Progenitor cell of endocrine pancreas (in vitro differentiated cells): ENCODE data around the gene ZDHHC9. TPM values are rescaled to one million over a fixed set of nuclear protein-coding genes. Genes with fewer than 3 reads are reported as not detected.
"Not testable (repeated sequence)": the region's sequence is repeated elsewhere in the genome, so short reads cannot be mapped to it uniquely, and the experiment has no call there.

Source experiments
- DNase-seq: peaks from one replicate; pipeline ENCODE4 v3.0.0; 2021; ENCODE audit warnings: low spot score; ENCODE audit not compliant: unreplicated experiment
- H3K27ac Mint-ChIP-seq: 2 replicates; pipeline ENCODE4 v1.8.0; 2021; ENCODE audit warnings: mild to moderate bottlenecking, moderate library complexity, mixed read lengths
- H3K27me3 Mint-ChIP-seq: 2 replicates; pipeline ENCODE4 v1.8.0; 2021; ENCODE audit warnings: mixed read lengths
- H3K36me3 Mint-ChIP-seq: 2 replicates; pipeline ENCODE4 v1.8.0; 2022; ENCODE audit warnings: mixed read lengths; ENCODE audit not compliant: insufficient read depth
- H3K4me1 Mint-ChIP-seq: 2 replicates; pipeline ENCODE4 v1.8.0; 2021; ENCODE audit warnings: low read depth, mixed read lengths
- H3K4me3 Mint-ChIP-seq: 2 replicates; pipeline ENCODE4 v1.8.0; 2021; ENCODE audit warnings: low read depth, mild to moderate bottlenecking, moderate library complexity, mixed read lengths
- H3K9me3 Mint-ChIP-seq: 2 replicates; pipeline ENCODE4 v1.8.0; 2021; ENCODE audit warnings: low read depth, mixed read lengths
- CTCF ChIP-seq: fragments of 200-600 bp; sonication (generic); IDR thresholded peaks from one replicate; pipeline ENCODE4 v1.5.0; 2021; ENCODE audit warnings: antibody characterized with exemption, mild to moderate bottlenecking; ENCODE audit not compliant: unreplicated experiment
- long read RNA-seq: library from polyadenylated mRNA; unstranded; transcript quantifications from one replicate; pipeline ENCODE4 v2.0.0, GENCODE V29; 2020
- total RNA-seq: library from RNA; stranded (reverse); gene quantifications from 2 replicates; pipeline ENCODE4 v1.2.1, GENCODE V29; 2021

ZDHHC9 gene
- 34.0 and 34.7 TPM in 2 replicates for total RNA-seq
- long read RNA-seq, full-length matches to known transcripts: 59 of 83 reads
- long read RNA-seq, partial matches to known transcripts: 6 of 83 reads
- long read RNA-seq, other reads (novel, unspliced or antisense): 18 of 83 reads

DNA sequence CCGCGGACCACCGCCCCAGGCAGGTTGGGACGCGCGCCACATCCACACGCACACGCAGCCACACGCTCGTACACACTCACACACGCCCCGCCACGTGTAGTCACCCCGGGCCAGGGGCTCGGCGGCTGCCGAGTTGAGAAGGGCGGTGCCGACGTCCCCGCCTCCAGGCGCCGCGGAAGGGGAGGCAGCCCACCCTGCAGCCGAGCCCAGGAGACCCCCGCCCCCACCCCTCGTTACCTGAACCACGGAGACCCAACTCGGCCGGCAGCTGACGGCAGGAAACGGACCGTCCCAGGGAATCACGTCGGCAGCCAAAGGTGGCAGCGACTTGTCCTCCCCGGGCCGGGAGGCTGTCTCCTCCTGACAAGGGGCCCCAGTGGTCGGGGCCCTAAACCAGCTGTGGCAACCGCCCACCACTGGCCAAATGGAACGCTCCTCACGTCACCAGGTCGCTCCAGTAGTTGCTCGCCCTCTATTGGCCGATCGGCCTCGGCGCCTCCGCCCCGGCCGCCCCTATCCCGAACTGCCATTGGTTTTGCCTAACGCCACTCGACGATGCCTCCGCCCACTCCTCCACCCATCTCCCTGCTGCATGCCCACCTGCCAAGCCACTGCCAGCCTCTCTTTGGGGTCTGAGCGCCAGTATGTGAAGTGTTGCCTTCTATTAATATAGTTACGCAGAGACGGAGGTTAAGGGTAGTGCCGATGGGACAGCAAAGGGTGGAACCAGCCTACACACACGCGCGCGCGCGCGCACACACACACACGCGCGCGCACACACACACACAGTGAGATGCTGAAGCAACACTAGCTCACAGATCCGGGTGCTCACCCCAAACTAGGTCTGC lies at the start of gene ZDHHC9:
Gene ZDHHC9, minus strand, starts transcription at position 428 of the 848 bp plus-strand sequence. CDS start 1,941 bp downstream, outside the sequence.
- peaks cover 17% of the 10 kb centered on the region for H3K9me3 Mint-ChIP-seq

GRCh38 chrX:129877401-129877800 lies 33.7 kb upstream of the ZDHHC9 start:
- TF ChIP-seq CTCF: no peak
- no peaks in the 10 kb centered on the region for H3K27me3 Mint-ChIP-seq
- H3K4me3 Mint-ChIP-seq: no peak overlapping the region
- DNase-seq: no peak
- no peak overlapping the region for H3K27ac Mint-ChIP-seq
- no peaks in the 10 kb centered on the region for H3K36me3 Mint-ChIP-seq
- peaks cover 12% of the 10 kb centered on the region for H3K9me3 Mint-ChIP-seq
- no peaks in the 10 kb centered on the region for H3K4me1 Mint-ChIP-seq

More for the DNA sequence above, at the start of gene ZDHHC9:
- peaks cover 14% of the 10 kb centered on the region for H3K4me1 Mint-ChIP-seq
- H3K36me3 Mint-ChIP-seq: peaks cover 7% of the 10 kb centered on the region
- H3K27me3 Mint-ChIP-seq: no peaks in the 10 kb centered on the region
- peak within 1 kb of the TSS; percentile 96 for H3K27ac Mint-ChIP-seq
- peak; percentile 75 for DNase-seq
- TF ChIP-seq CTCF: no peak
- peak within 1 kb of the TSS; percentile 90 for H3K4me3 Mint-ChIP-seq

DNA sequence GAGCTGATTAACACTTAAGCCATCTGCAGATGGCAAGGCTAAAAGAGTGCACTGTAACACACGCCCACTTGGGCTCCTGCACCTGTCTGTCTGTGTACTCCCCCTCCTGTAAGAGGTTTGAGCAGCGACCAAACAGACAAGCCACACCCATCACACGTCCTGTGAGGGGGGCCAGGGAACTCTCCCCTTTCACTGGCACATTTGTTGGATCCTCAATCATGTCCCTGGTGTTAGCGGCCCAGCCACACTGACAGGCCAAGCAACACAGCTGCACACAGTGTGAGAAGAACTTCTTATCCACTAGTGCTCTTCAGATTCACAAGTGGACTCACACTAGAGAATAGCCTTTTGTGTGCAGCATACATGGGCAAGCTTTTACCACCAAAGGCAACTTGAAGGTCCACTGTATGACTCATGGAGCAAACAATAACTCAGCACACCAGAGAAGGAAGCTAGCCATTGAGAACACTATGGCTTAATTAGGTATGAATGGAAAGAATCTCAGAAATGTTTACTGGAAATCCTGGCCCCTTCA lies 33.2 kb upstream of the ZDHHC9 start:
- no peak for TF ChIP-seq CTCF
- Mint-ChIP-seq H3K4me3 (no peak overlapping the region), H3K36me3 (no peaks in the 10 kb centered on the region), H3K9me3 (peaks cover 12% of the 10 kb centered on the region), H3K27ac (no peak overlapping the region), H3K27me3 (no peaks in the 10 kb centered on the region), H3K4me1 (no peaks in the 10 kb centered on the region)
- DNase-seq: no peak

GRCh38 chrX:129875669-129876068 lies 32.0 kb upstream of the ZDHHC9 start:
- Mint-ChIP-seq H3K27ac (no peak overlapping the region), H3K27me3 (peaks cover 3% of the 10 kb centered on the region), H3K36me3 (no peaks in the 10 kb centered on the region), H3K4me1 (no peaks in the 10 kb centered on the region), H3K4me3 (no peak overlapping the region), H3K9me3 (peaks cover 12% of the 10 kb centered on the region)
- TF ChIP-seq CTCF: no peak
- DNase-seq: no peak

- Mint-ChIP-seq H3K4me1 (no peaks in the 10 kb centered on the region), H3K27me3 (peaks cover 3% of the 10 kb centered on the region), H3K9me3 (peaks cover 14% of the 10 kb centered on the region), H3K4me3 (no peak overlapping the region), H3K27ac (no peak overlapping the region), H3K36me3 (no peaks in the 10 kb centered on the region)
- no peak for TF ChIP-seq CTCF
- DNase-seq: no peak
These were observed 28.8 kb upstream of the ZDHHC9 start for GRCh38 chrX:129872524-129872923.

- H3K4me1 Mint-ChIP-seq, H3K27me3 Mint-ChIP-seq, H3K27ac Mint-ChIP-seq, H3K36me3 Mint-ChIP-seq, H3K4me3 Mint-ChIP-seq, DNase-seq: not testable (repeated sequence)
- H3K9me3 Mint-ChIP-seq: peaks cover 18% of the 10 kb centered on the region
These were observed 22.6 kb upstream of the ZDHHC9 start for GRCh38 chrX:129866321-129866720.

- H3K4me1 Mint-ChIP-seq, H3K27me3 Mint-ChIP-seq, H3K36me3 Mint-ChIP-seq, H3K4me3 Mint-ChIP-seq, H3K27ac Mint-ChIP-seq, DNase-seq: not testable (repeated sequence)
- H3K9me3 Mint-ChIP-seq: peaks cover 10% of the 10 kb centered on the region
These were observed 15.4 kb upstream of the ZDHHC9 start for GRCh38 chrX:129859134-129859533.

DNA sequence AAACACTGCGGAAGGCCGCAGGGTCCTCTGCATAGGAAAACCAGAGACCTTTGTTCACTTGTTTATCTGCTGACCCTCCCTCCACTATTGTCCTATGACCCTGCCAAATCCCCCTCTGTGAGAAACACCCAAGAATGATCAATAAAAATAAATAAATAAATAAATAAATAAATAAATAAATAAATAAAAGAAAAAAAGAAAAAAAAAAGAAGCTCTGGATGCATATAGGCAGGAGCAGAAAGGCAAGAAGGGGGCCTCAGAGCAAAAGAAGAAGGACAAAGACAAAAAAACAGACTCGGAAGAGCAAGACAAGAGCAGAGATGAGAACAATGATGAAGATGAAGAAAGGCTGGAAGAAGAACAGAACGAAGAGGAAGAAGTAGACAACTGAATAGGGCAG lies 8.1 kb upstream of the ZDHHC9 start:
- not testable (repeated sequence) for H3K27ac Mint-ChIP-seq
- peaks cover 11% of the 10 kb centered on the region for H3K9me3 Mint-ChIP-seq

More for the DNA sequence above, 8.1 kb upstream of the ZDHHC9 start:
- H3K27me3 Mint-ChIP-seq, DNase-seq, H3K36me3 Mint-ChIP-seq, H3K4me1 Mint-ChIP-seq, H3K4me3 Mint-ChIP-seq: not testable (repeated sequence)
